Stimulated activated CD8-positive, alpha-beta memory T cell treated with anti-CD3 and anti-CD28 coated beads, Interleukin-7, amount 100 ng/mL, for 24 hours (primary cell): ENCODE measurements around the gene IGSF5.
A peak's percentile ranks its signal among the peaks of the same experiment; 100 is the strongest.
"Not testable (repeated sequence)": the region's sequence is repeated elsewhere in the genome, so short reads cannot be mapped to it uniquely, and the experiment has no call there.

Experiments used
- DNase-seq: peaks from one replicate; pipeline ENCODE4 v3.0.0-alpha.2; 2020; ENCODE audit warnings: low read depth

IGSF5 gene

GRCh38 chr21:39744883-39745282, at the start of gene IGSF5:
Gene IGSF5 (plus strand): TSS chr21:39745183. CDS start chr21:39745510, 327 bp downstream.
- not testable (repeated sequence) for DNase-seq

- DNase-seq: no peak
These were observed 48.8 kb upstream of the IGSF5 start for GRCh38 chr21:39696196-39696595.

GRCh38 chr21:39696618-39697017, 48.4 kb upstream of the IGSF5 start:
- DNase-seq: no peak

GRCh38 chr21:39700318-39700717, 44.7 kb upstream of the IGSF5 start:
- DNase-seq: no peak

GRCh38 chr21:39703578-39703977, 41.4 kb upstream of the IGSF5 start:
- no peak for DNase-seq

GRCh38 chr21:39705849-39706248, 39.1 kb upstream of the IGSF5 start:
- no peak for DNase-seq

GRCh38 chr21:39707316-39707715, 37.7 kb upstream of the IGSF5 start:
- DNase-seq: no peak

GRCh38 chr21:39710866-39711265, 34.1 kb upstream of the IGSF5 start:
- DNase-seq: no peak

GRCh38 chr21:39712273-39712672, 32.7 kb upstream of the IGSF5 start:
- DNase-seq: no peak

- DNase-seq: no peak
These were observed 32.0 kb upstream of the IGSF5 start for GRCh38 chr21:39712976-39713375.

- DNase-seq: no peak
These were observed 31.1 kb upstream of the IGSF5 start for GRCh38 chr21:39713905-39714304.

GRCh38 chr21:39714331-39714730, 30.7 kb upstream of the IGSF5 start:
- DNase-seq: no peak

- peak; percentile 2 for DNase-seq
These were observed 29.1 kb upstream of the IGSF5 start for GRCh38 chr21:39715804-39716397.

GRCh38 chr21:39720126-39720778, 24.7 kb upstream of the IGSF5 start:
- DNase-seq: no peak

- no peak for DNase-seq
These were observed 23.1 kb upstream of the IGSF5 start for GRCh38 chr21:39721885-39722284.

GRCh38 chr21:39724944-39725343, 20.0 kb upstream of the IGSF5 start:
- DNase-seq: no peak

GRCh38 chr21:39726133-39726532, 18.9 kb upstream of the IGSF5 start:
- DNase-seq: no peak

- DNase-seq: no peak
These were observed 17.4 kb upstream of the IGSF5 start for GRCh38 chr21:39727401-39728120.

GRCh38 chr21:39728341-39728740, 16.6 kb upstream of the IGSF5 start:
- no peak for DNase-seq

- no peak for DNase-seq
These were observed 14.4 kb upstream of the IGSF5 start for GRCh38 chr21:39730418-39731157.

- DNase-seq: no peak
These were observed 8.3 kb upstream of the IGSF5 start for GRCh38 chr21:39736716-39737115.

- no peak for DNase-seq
These were observed 7.5 kb upstream of the IGSF5 start for GRCh38 chr21:39737376-39738000.
